SU-DHL-6 (cell line): ENCODE results near the gene SLC13A2.

Experiments
- H2AFZ ChIP-seq: fragments of 200-600 bp; sonication (generic); 2 replicates; pipeline ENCODE4 v1.6.1; 2014; ENCODE audit warnings: low read depth, mild to moderate bottlenecking, moderate library complexity, mixed read lengths, antibody characterized with exemption, low read length; ENCODE audit not compliant: severe bottlenecking
- H3F3A ChIP-seq: fragments of 200-600 bp; shearing (Covaris generic); 2 replicates; pipeline ENCODE4 v1.6.0; 2016; ENCODE audit warnings: antibody characterized with exemption, mild to moderate bottlenecking; ENCODE audit not compliant: insufficient read depth
- H3K27ac ChIP-seq: fragments of 200-600 bp; sonication (generic); 2 replicates; pipeline ENCODE4 v1.5.1; 2016; ENCODE audit warnings: low read depth, mild to moderate bottlenecking, low read length, moderate library complexity, mixed read lengths
- H3K27me3 ChIP-seq: fragments of 200-600 bp; sonication (generic), shearing (Covaris generic); 2 replicates; pipeline ENCODE4 v1.6.0; 2014; ENCODE audit warnings: mild to moderate bottlenecking, low read length
- H3K36me3 ChIP-seq: fragments of 200-600 bp; sonication (generic); 2 replicates; pipeline ENCODE4 v1.6.1; 2014; ENCODE audit warnings: mild to moderate bottlenecking, low read length, mixed read lengths
- H3K4me2 ChIP-seq: fragments of 300-600, 200-600 bp; shearing (Covaris generic), sonication (generic); 2 replicates; pipeline ENCODE4 v1.6.0; 2014; ENCODE audit warnings: low read length, low read depth, mild to moderate bottlenecking; ENCODE audit not compliant: poor library complexity, severe bottlenecking
- H3K4me3 ChIP-seq: fragments of 200-600 bp; sonication (generic); 2 replicates; pipeline ENCODE4 v1.5.1; 2014; ENCODE audit warnings: antibody characterized with exemption, low read length, mild to moderate bottlenecking, mixed read lengths; ENCODE audit not compliant: insufficient read depth, poor library complexity, severe bottlenecking
- H3K79me2 ChIP-seq: fragments of 200-600 bp; sonication (generic); 2 replicates; pipeline ENCODE4 v1.6.1; 2014; ENCODE audit warnings: mild to moderate bottlenecking, low read length, moderate library complexity; ENCODE audit not compliant: insufficient read depth
- H3K9ac ChIP-seq: fragments of 200-600 bp; sonication (generic); 2 replicates; pipeline ENCODE4 v1.7.0; 2014; ENCODE audit warnings: mild to moderate bottlenecking, low read length
- H3K9me2 ChIP-seq: fragments of 200-600 bp; sonication (generic); replicated peaks from 2 replicates; pipeline ENCODE4 v1.6.1; 2014; ENCODE audit warnings: low read length; ENCODE audit not compliant: insufficient read depth
- H3K9me3 ChIP-seq: fragments of 200-600 bp; sonication (generic); 2 replicates; pipeline ENCODE4 v1.6.1; 2014; ENCODE audit warnings: low read length, mixed read lengths; ENCODE audit not compliant: insufficient read depth
- H4K20me1 ChIP-seq: fragments of 200-600 bp; sonication (generic); 2 replicates; pipeline ENCODE4 v1.6.1; 2014; ENCODE audit warnings: low read depth, mild to moderate bottlenecking, antibody characterized with exemption, low read length, moderate library complexity, mixed read lengths
- CTCF ChIP-seq: fragments of 200-600 bp; sonication (generic); IDR thresholded peaks from one replicate; pipeline ENCODE4 v1.5.1; 2017; ENCODE audit warnings: antibody characterized with exemption, mild to moderate bottlenecking, low read length, moderate library complexity; ENCODE audit not compliant: insufficient read depth, poor library complexity, severe bottlenecking
- EZH2phosphoT487 ChIP-seq: fragments of 200-600 bp; sonication (generic), shearing (Covaris generic); conservative IDR thresholded peaks from 2 replicates; pipeline ENCODE4 v1.6.1; 2018; ENCODE audit warnings: mild to moderate bottlenecking, antibody characterized with exemption, low read length, moderate library complexity, mixed read lengths

Gene SLC13A2

GRCh38 chr17:28499684-28500357 is 26.4 kb downstream of the SLC13A2 start:
- Histone ChIP-seq H2AFZ (no peak overlapping the region), H3K36me3 (no peaks in the 10 kb centered on the region), H3K4me2 (no peak overlapping the region), H3K9me3 (no peaks in the 10 kb centered on the region), H3F3A (no peaks in the 10 kb centered on the region), H3K27ac (no peak overlapping the region), H3K9me2 (no peaks in the 10 kb centered on the region), H3K4me3 (no peak overlapping the region), H3K9ac (no peak overlapping the region), H3K79me2 (no peaks in the 10 kb centered on the region), H4K20me1 (no peaks in the 10 kb centered on the region), H3K27me3 (no peaks in the 10 kb centered on the region)
- TF ChIP-seq EZH2phosphoT487, result no peak
- TF ChIP-seq CTCF, result no peak

- H3K36me3 ChIP-seq, result no peaks in the 10 kb centered on the region
- no peak overlapping the region for H3K4me2 ChIP-seq
- no peak overlapping the region for H3K9ac ChIP-seq
- H3K9me2 ChIP-seq, result no peaks in the 10 kb centered on the region
- H3K27ac ChIP-seq, result no peak overlapping the region
- H3F3A ChIP-seq, result no peaks in the 10 kb centered on the region
- H3K27me3 ChIP-seq, result no peaks in the 10 kb centered on the region
- TF ChIP-seq EZH2phosphoT487 (no peak), CTCF (no peak)
- H3K79me2 ChIP-seq, result no peaks in the 10 kb centered on the region
- no peak overlapping the region for H3K4me3 ChIP-seq
- no peaks in the 10 kb centered on the region for H4K20me1 ChIP-seq
- no peaks in the 10 kb centered on the region for H3K9me3 ChIP-seq
- no peak overlapping the region for H2AFZ ChIP-seq
Observed at GRCh38 chr17:28500712-28501379, 27.4 kb downstream of the SLC13A2 start.

GRCh38 chr17:28501421-28502284 is 28.2 kb downstream of the SLC13A2 start:
- Histone ChIP-seq H4K20me1 (no peaks in the 10 kb centered on the region), H3K27ac (no peak overlapping the region), H3F3A (no peaks in the 10 kb centered on the region), H3K9me3 (no peaks in the 10 kb centered on the region), H3K27me3 (no peaks in the 10 kb centered on the region), H3K9ac (no peak overlapping the region), H3K4me3 (no peak overlapping the region), H2AFZ (no peak overlapping the region), H3K36me3 (no peaks in the 10 kb centered on the region), H3K4me2 (no peak overlapping the region), H3K9me2 (no peaks in the 10 kb centered on the region), H3K79me2 (no peaks in the 10 kb centered on the region)
- no peak for TF ChIP-seq EZH2phosphoT487
- no peak for TF ChIP-seq CTCF
